SW480 (cell line): ENCODE measurements around the gene IL31.
A peak's percentile ranks its signal among the peaks of the same experiment; 100 is the strongest.
"Not testable (repeated sequence)": the region's sequence is repeated elsewhere in the genome, so short reads cannot be mapped to it uniquely, and the experiment has no call there.

Experiments used
- DNase-seq: peaks from one replicate; pipeline ENCODE4 v3.0.0-alpha.2; 2016; ENCODE audit warnings: low spot score

The IL31 gene

GRCh38 chr12:122190842-122191668 lies 17.0 kb upstream of the IL31 start:
- peak; percentile 55 for DNase-seq

- DNase-seq: no peak
Measured at GRCh38 chr12:122189626-122190475, 15.8 kb upstream of the IL31 start.

GRCh38 chr12:122187466-122187865 lies 13.4 kb upstream of the IL31 start:
- DNase-seq: no peak

GRCh38 chr12:122185494-122186082 lies 11.6 kb upstream of the IL31 start:
- DNase-seq: no peak

- no peak for DNase-seq
Measured at GRCh38 chr12:122185079-122185478, 11.1 kb upstream of the IL31 start.

GRCh38 chr12:122184517-122184916 lies 10.5 kb upstream of the IL31 start:
- no peak for DNase-seq

- no peak for DNase-seq
Measured at GRCh38 chr12:122183588-122183940, 9.5 kb upstream of the IL31 start.

GRCh38 chr12:122182887-122183587 lies 9.0 kb upstream of the IL31 start, which contains the start of gene LRRC43:
TSS of gene LRRC43 (plus strand) at chr12:122183123. CDS start at chr12:122183145, 22 bp downstream.
- DNase-seq: peak; percentile 42

GRCh38 chr12:122176473-122176872 lies 2.5 kb upstream of the IL31 start:
- not testable (repeated sequence) for DNase-seq

GRCh38 chr12:122172262-122172939 lies 1.6 kb downstream of the IL31 start:
- no peak for DNase-seq

- DNase-seq: no peak
Measured at GRCh38 chr12:122171399-122171798, 2.6 kb downstream of the IL31 start.

GRCh38 chr12:122168492-122168891 lies 5.5 kb downstream of the IL31 start:
- DNase-seq: no peak

GRCh38 chr12:122167356-122167925 lies 6.6 kb downstream of the IL31 start:
- DNase-seq: no peak

GRCh38 chr12:122166422-122167349 lies 7.3 kb downstream of the IL31 start:
- DNase-seq: no peak

GRCh38 chr12:122162976-122163375 lies 11.0 kb downstream of the IL31 start:
- DNase-seq: no peak

- no peak for DNase-seq
Measured at GRCh38 chr12:122161682-122162081, 12.3 kb downstream of the IL31 start.

- no peak for DNase-seq
Measured at GRCh38 chr12:122160761-122161160, 13.3 kb downstream of the IL31 start.

GRCh38 chr12:122159882-122160281 lies 14.1 kb downstream of the IL31 start:
- DNase-seq: peak; percentile 10

- DNase-seq: no peak
Measured at GRCh38 chr12:122158700-122159285, 15.2 kb downstream of the IL31 start.

GRCh38 chr12:122155705-122156104 lies 18.3 kb downstream of the IL31 start:
- DNase-seq: no peak
